WTC11 (cell line): Measurements from ENCODE around the gene SH3YL1. TPM values are rescaled to one million over a fixed set of nuclear protein-coding genes. Genes with fewer than 3 reads are reported as not detected.

ENCODE experiments used
- ATAC-seq: fragments of 200-7000 bp; cut with Tn5 transposase; 2 replicates; pipeline ENCODE4 v1.10.0; 2021; ENCODE audit warnings: mild to moderate bottlenecking, moderate library complexity
- CTCF ChIA-PET: fragments of 300-600 bp; sonication (Branson Sonifier 250); formaldehyde crosslinking; loops from one replicate; lab custom pipeline; 2021; ENCODE audit warnings: antibody characterized with exemption; lab: Charles Lee
- POLR2A ChIA-PET: fragments of 350-600 bp; sonication (Branson Sonifier 250); formaldehyde crosslinking; loops from one replicate; lab custom pipeline; 2021; ENCODE audit warnings: antibody characterized with exemption; lab: Charles Lee
- DNase-seq: peaks from one replicate; pipeline ENCODE4 v3.0.0; 2021; ENCODE audit warnings: low spot score
- H3K27ac Mint-ChIP-seq: 2 replicates; pipeline ENCODE4 v1.8.0; 2021; ENCODE audit warnings: mixed read lengths
- H3K27me3 Mint-ChIP-seq: 2 replicates; pipeline ENCODE4 v1.8.0; 2021; ENCODE audit warnings: low read depth, mild to moderate bottlenecking, moderate library complexity, mixed read lengths
- H3K36me3 Mint-ChIP-seq: 2 replicates; pipeline ENCODE4 v1.8.0; 2021; ENCODE audit warnings: mixed read lengths
- H3K4me1 Mint-ChIP-seq: 2 replicates; pipeline ENCODE4 v1.8.0; 2022; ENCODE audit warnings: mixed read lengths
- H3K4me3 Mint-ChIP-seq: 2 replicates; pipeline ENCODE4 v1.8.0; 2021; ENCODE audit warnings: mild to moderate bottlenecking, moderate library complexity, mixed read lengths
- H3K9me3 Mint-ChIP-seq: 2 replicates; pipeline ENCODE4 v1.8.0; 2021; ENCODE audit warnings: mixed read lengths
- CREM ChIP-seq: sonication (generic); formaldehyde crosslinking; IDR thresholded peaks from 2 replicates; pipeline ENCODE4 v1.8.1; 2022; ENCODE audit warnings: mild to moderate bottlenecking, missing genetic modification reagents, moderate library complexity
- E2F1 ChIP-seq: sonication (generic); formaldehyde crosslinking; IDR thresholded peaks from 2 replicates; pipeline ENCODE4 v1.8.0; 2022; ENCODE audit warnings: mild to moderate bottlenecking, missing genetic modification reagents
- E2F4 ChIP-seq: sonication (generic); formaldehyde crosslinking; IDR thresholded peaks from 2 replicates; pipeline ENCODE4 v1.8.1; 2022; ENCODE audit warnings: low read depth, mild to moderate bottlenecking, moderate library complexity, missing genetic modification reagents, borderline replicate concordance
- FOXP1 ChIP-seq: sonication (generic); formaldehyde crosslinking; IDR thresholded peaks from 2 replicates; pipeline ENCODE4 v1.8.0; 2022; ENCODE audit warnings: missing genetic modification reagents, mild to moderate bottlenecking, moderate library complexity, borderline replicate concordance
- GTF2I ChIP-seq: fragments of 250-450 bp; sonication (Bioruptor Pico); conservative IDR thresholded peaks from 2 replicates; pipeline ENCODE4 v1.4.0; 2021; ENCODE audit warnings: mild to moderate bottlenecking
- HMGA2 ChIP-seq: fragments of 250-450 bp; sonication (Bioruptor Pico); IDR thresholded peaks from 2 replicates; pipeline ENCODE4 v1.4.0; 2021; ENCODE audit warnings: mild to moderate bottlenecking, moderate library complexity
- IRF2 ChIP-seq: sonication (generic); formaldehyde crosslinking; IDR thresholded peaks from 2 replicates; pipeline ENCODE4 v1.8.0; 2022; ENCODE audit warnings: low read depth, missing genetic modification reagents, borderline replicate concordance
- PREB ChIP-seq: sonication (generic); formaldehyde crosslinking; IDR thresholded peaks from 2 replicates; pipeline ENCODE4 v1.8.1; 2022; ENCODE audit warnings: mild to moderate bottlenecking, missing genetic modification reagents, moderate library complexity, borderline replicate concordance
- USF2 ChIP-seq: sonication (generic); formaldehyde crosslinking; IDR thresholded peaks from 2 replicates; pipeline ENCODE4 v1.8.1; 2023; ENCODE audit warnings: mild to moderate bottlenecking, missing genetic modification reagents, moderate library complexity
- ZNF232 ChIP-seq: sonication (generic); formaldehyde crosslinking; IDR thresholded peaks from 2 replicates; pipeline ENCODE4 v1.8.0; 2022; ENCODE audit warnings: mild to moderate bottlenecking, missing genetic modification reagents
- ZNF423 ChIP-seq: fragments of 250-450 bp; sonication (Bioruptor Pico); IDR thresholded peaks from 2 replicates; pipeline ENCODE4 v2.1.2; 2022; ENCODE audit warnings: mild to moderate bottlenecking, moderate library complexity
- ZNF532 ChIP-seq: fragments of 250-450 bp; sonication (Bioruptor Pico); IDR thresholded peaks from 2 replicates; pipeline ENCODE4 v1.9.0; 2021; ENCODE audit warnings: mild to moderate bottlenecking, borderline replicate concordance
- total RNA-seq: library from RNA; stranded (reverse); gene quantifications from 3 replicates; pipeline ENCODE4 v1.2.3, GENCODE V29; 2021
- TF ChIP-seq, protein P1 (sequence below): sonication (generic); formaldehyde crosslinking; IDR thresholded peaks from 2 replicates; pipeline ENCODE4 v1.8.0; 2022; ENCODE audit warnings: mild to moderate bottlenecking, missing genetic modification reagents

Gene SH3YL1
- total RNA-seq, 1 experiment from 2014 or later, result 26.4 TPM

- peaks cover 17% of the 10 kb centered on the region for H3K4me1 Mint-ChIP-seq
- H3K27ac Mint-ChIP-seq, result no peak overlapping the region
- no peak overlapping the region for H3K4me3 Mint-ChIP-seq
- no peak for ATAC-seq
- ChIA-PET CTCF (interaction anchor here (1.1 to 1.7 kb wide), 4 partner anchors 20 to 35 kb away, joined by 3 to 5 read pairs (median 4); partner anchors contain the start of gene ALKAL2), POLR2A (interaction anchor here (1.1 kb wide), 1 partner anchor 19 kb away, joined by 3 read pairs; no protein-coding TSS in a partner anchor)
- H3K36me3 Mint-ChIP-seq, result no peaks in the 10 kb centered on the region
- H3K9me3 Mint-ChIP-seq, result no peaks in the 10 kb centered on the region
- no peak for DNase-seq
- no peaks in the 10 kb centered on the region for H3K27me3 Mint-ChIP-seq
- TF ChIP-seq, protein P1, sequence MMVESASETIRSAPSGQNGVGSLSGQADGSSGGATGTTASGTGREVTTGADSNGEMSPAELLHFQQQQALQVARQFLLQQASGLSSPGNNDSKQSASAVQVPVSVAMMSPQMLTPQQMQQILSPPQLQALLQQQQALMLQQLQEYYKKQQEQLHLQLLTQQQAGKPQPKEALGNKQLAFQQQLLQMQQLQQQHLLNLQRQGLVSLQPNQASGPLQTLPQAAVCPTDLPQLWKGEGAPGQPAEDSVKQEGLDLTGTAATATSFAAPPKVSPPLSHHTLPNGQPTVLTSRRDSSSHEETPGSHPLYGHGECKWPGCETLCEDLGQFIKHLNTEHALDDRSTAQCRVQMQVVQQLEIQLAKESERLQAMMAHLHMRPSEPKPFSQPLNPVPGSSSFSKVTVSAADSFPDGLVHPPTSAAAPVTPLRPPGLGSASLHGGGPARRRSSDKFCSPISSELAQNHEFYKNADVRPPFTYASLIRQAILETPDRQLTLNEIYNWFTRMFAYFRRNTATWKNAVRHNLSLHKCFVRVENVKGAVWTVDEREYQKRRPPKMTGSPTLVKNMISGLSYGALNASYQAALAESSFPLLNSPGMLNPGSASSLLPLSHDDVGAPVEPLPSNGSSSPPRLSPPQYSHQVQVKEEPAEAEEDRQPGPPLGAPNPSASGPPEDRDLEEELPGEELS (CRISPR knock-in tag), result no peak
- TF ChIP-seq E2F4 (CRISPR knock-in tag) (no peak), E2F1 (CRISPR knock-in tag) (no peak), GTF2I (CRISPR knock-in tag) (no peak), ZNF232 (CRISPR knock-in tag) (no peak), PREB (CRISPR knock-in tag) (no peak), ZNF532 (CRISPR knock-in tag) (no peak), CREM (CRISPR knock-in tag) (no peak), IRF2 (CRISPR knock-in tag) (no peak), FOXP1 (CRISPR knock-in tag) (no peak)
Measured at GRCh38 chr2:309954-310510, 46.2 kb upstream of the SH3YL1 start.

DNA sequence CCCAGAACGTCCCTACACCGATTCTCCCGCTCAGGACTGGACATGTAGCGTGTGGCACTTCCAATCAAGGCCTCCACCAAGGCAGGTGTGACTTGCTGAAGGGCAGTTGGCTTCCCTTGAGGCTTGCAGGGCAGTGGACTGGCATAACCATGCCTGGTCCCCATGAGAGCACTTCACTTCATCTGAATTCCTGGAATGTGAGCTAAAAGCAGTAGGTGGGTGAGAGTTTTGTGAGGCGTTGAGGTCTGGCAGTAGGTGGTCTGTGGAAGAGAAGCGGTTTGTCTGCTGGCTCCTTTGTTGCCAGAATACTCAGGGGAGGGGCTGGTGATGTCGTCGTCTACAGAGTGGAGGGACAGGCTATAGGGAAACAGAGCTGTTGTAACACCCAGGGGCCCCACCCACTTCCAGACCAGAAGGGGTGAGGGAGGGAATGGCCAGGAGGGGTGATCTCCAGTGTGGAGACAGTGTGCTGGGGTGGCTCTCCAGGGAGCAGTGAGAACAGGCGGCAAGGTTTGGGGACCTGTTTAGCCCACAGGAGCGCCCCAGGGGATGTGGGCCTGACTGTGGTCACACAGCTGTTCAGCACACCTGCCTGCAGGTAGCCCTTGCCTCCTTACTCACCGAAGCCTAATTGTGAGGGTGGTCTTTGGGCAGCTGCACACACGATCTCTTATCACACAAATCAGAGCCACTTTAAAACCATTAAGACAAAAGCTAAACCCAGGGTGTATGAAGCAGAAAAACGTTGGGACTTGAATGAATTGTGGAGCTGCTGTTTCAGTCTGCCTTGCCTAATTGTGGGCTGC lies 45.5 kb upstream of the SH3YL1 start:
- Mint-ChIP-seq H3K4me3 (no peak overlapping the region), H3K9me3 (no peaks in the 10 kb centered on the region), H3K27me3 (no peaks in the 10 kb centered on the region), H3K27ac (peak overlapping the region; percentile 94), H3K36me3 (no peaks in the 10 kb centered on the region), H3K4me1 (peaks cover 17% of the 10 kb centered on the region)
- TF ChIP-seq ZNF423 (CRISPR knock-in tag) (peak; percentile 23; the same call in 1 of the 2 replicates), USF2 (no peak), HMGA2 (CRISPR knock-in tag) (no peak)
- ChIA-PET POLR2A (interaction anchor here (1.0 to 1.1 kb wide), 2 partner anchors 19 to 48 kb away, joined by 3 read pairs; no protein-coding TSS in a partner anchor), CTCF (interaction anchor here (0.8 to 1.7 kb wide), 6 partner anchors 8 to 35 kb away, joined by 3 to 5 read pairs (median 4); partner anchors contain the start of gene ALKAL2)
- DNase-seq, result peak; percentile 53
- ATAC-seq, result peak; percentile 90
